SW480 (cell line): Measurements from ENCODE around the gene SPATS2L.

Experiments used
- DNase-seq: peaks from one replicate; pipeline ENCODE4 v3.0.0-alpha.2; 2016; ENCODE audit warnings: low spot score

Gene SPATS2L

GRCh38 chr2:200350850-200351285 lies 44.4 kb downstream of the SPATS2L start:
- no peak for DNase-seq

- DNase-seq, result no peak
These were observed 45.3 kb downstream of the SPATS2L start for GRCh38 chr2:200351815-200352214.

- DNase-seq, result no peak
These were observed 46.1 kb downstream of the SPATS2L start for GRCh38 chr2:200352636-200353035.

- no peak for DNase-seq
These were observed 46.6 kb downstream of the SPATS2L start for GRCh38 chr2:200353120-200353519.

GRCh38 chr2:200353874-200354273 lies 47.4 kb downstream of the SPATS2L start:
- no peak for DNase-seq

GRCh38 chr2:200354833-200355751 lies 48.6 kb downstream of the SPATS2L start:
- DNase-seq, result no peak

- DNase-seq, result no peak
These were observed 49.8 kb downstream of the SPATS2L start for GRCh38 chr2:200356321-200356720.

GRCh38 chr2:200356857-200357384 lies 50.4 kb downstream of the SPATS2L start:
- DNase-seq, result no peak

GRCh38 chr2:200357845-200358244 lies 51.4 kb downstream of the SPATS2L start:
- DNase-seq, result no peak

GRCh38 chr2:200359552-200359951 lies 53.1 kb downstream of the SPATS2L start:
- no peak for DNase-seq

- DNase-seq, result no peak
These were observed 53.9 kb downstream of the SPATS2L start for GRCh38 chr2:200360364-200360763.

GRCh38 chr2:200362202-200362917 lies 55.9 kb downstream of the SPATS2L start:
- no peak for DNase-seq

GRCh38 chr2:200363279-200363678 lies 56.8 kb downstream of the SPATS2L start:
- no peak for DNase-seq

GRCh38 chr2:200364142-200364541 lies 57.6 kb downstream of the SPATS2L start:
- DNase-seq, result no peak

- DNase-seq, result no peak
These were observed 58.1 kb downstream of the SPATS2L start for GRCh38 chr2:200364620-200365019.

GRCh38 chr2:200365209-200365608 lies 58.7 kb downstream of the SPATS2L start:
- DNase-seq, result no peak

GRCh38 chr2:200367155-200367554 lies 60.7 kb downstream of the SPATS2L start:
- DNase-seq, result no peak

- no peak for DNase-seq
These were observed 63.4 kb downstream of the SPATS2L start for GRCh38 chr2:200369886-200370285.

GRCh38 chr2:200373231-200373630 lies 66.7 kb downstream of the SPATS2L start:
- no peak for DNase-seq

- DNase-seq, result peak; percentile 34
These were observed 67.5 kb downstream of the SPATS2L start for GRCh38 chr2:200373973-200374416.

GRCh38 chr2:200376513-200377354 lies 70.2 kb downstream of the SPATS2L start:
- peak; percentile 74 for DNase-seq
